ENCODE data around the gene DUOX2.
A peak's percentile ranks its signal among the peaks of the same experiment; 100 is the strongest.
"Not testable (repeated sequence)": the region's sequence is repeated elsewhere in the genome, so short reads cannot be mapped to it uniquely, and the experiment has no call there.

Gene DUOX2

GRCh38 chr15:45118996-45119395 lies 5.0 kb upstream of the DUOX2 start:
- no peak for DNase-seq (ENCODE audit: low spot score)

DNA sequence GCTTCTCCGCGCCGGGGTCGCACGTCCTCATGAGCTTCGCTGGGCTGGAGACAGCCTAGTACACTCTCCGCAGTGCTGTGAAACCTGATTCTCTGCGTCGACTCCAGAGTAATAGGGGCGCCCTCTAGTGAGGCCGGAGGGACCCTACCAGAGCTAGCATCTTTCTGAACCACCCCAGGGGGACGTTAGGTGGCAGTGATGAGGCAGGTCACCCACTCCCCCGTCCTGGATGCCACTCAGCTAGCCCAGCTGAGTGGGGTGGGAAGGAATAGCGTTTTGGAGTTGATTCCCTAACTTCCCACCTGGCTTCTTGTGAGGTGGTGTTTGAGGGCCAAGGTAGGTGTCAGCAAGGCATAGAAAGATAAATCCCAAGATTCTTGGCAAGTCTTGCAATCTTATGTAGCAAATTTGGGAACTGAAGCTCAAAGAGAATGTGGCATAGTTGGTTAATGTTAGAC lies 4.2 kb upstream of the DUOX2 start:
- DNase-seq (ENCODE audit: low spot score): peak; percentile 85

DNA sequence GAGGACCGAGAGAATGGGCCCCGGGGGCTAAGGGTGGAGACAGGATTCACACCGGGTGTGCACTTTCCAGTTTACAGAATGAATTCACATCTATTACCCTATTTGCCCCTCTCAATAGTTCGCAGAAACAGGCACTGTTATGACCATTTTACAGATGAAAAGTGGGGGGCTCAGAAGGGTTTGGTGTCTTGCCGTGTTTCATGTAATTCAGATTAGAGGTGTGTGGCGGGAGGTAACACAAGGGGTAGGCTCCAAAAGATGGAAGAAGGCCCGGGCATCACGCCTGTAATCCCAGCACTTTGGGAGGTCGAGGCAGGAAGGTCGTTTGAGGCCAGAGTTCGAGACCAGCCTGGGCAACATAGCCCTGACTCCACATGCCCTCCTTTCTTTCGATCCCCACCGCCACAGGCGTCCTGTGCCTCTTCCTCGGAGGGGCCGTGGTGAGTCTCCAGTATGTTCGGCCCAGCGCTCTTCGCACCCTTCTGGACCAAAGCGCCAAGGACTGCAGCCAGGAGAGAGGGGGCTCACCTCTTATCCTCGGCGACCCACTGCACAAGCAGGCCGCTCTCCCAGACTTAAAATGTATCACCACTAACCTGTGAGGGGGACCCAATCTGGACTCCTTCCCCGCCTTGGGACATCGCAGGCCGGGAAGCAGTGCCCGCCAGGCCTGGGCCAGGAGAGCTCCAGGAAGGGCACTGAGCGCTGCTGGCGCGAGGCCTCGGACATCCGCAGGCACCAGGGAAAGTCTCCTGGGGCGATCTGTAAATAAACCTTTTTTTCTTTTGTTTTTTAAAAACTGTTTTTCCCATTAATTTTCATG lies 3.5 kb upstream of the DUOX2 start:
- no peak for DNase-seq (ENCODE audit: low spot score)

DNA sequence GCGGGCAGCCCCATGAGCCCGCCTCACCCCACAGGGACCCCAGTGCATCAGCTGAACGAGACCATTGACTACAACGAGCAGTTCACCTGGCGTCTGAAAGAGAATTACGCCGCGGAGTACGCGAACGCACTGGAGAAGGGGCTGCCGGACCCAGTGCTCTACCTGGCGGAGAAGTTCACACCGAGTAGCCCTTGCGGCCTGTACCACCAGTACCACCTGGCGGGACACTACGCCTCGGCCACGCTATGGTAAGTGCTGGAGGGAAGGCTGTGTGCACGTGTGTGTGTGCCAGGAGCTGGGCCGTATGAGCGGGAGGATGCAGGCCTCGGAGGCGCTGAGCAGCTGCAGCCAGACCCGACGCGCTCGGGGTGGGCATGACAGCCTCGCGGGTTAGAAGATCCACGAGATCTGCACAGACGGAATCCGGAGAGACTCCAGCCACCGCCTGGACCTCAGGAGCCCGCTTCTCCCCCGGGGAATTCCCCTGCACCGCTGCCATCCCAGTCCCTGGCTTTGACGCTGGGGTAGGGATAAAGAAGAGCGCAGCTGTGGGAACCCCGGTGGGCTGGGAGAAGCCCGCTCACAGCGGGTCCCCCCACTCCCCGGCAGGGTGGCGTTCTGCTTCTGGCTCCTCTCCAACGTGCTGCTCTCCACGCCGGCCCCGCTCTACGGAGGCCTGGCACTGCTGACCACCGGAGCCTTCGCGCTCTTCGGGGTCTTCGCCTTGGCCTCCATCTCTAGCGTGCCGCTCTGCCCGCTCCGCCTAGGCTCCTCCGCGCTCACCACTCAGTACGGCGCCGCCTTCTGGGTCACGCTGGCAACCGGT lies 2.7 kb upstream of the DUOX2 start:
- DNase-seq (ENCODE audit: low spot score): no peak

GRCh38 chr15:45116006-45116481 lies 2.1 kb upstream of the DUOX2 start:
- no peak for DNase-seq (ENCODE audit: low spot score)

DNA sequence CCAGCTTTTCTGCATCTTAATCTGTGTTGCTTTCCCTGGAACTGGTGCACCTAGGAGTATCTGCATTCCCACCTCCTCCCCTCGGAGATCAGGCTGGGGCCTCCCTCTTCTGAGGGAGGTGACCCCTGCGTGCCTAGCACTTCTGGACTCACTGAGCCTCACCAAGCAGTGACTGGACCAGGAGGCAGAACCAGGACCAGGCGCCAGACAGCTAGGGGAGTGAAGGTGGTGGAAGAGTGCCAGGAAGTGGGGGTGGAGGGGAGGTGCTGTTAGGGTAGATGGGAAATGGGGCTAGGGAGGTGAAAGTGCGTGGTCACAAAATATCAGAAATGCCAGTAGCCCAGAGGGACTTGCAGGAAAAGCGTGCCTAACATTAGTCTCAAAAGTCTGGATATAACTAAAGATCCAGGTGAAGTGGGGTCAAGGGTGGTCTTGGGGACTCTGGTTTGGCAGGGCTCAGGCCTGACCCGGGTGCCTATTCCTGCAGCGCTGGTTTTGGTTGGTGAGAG lies 1.4 kb upstream of the DUOX2 start:
- no peak for DNase-seq (ENCODE audit: low spot score)

- no peak for DNase-seq (ENCODE audit: low spot score)
Observed at GRCh38 chr15:45114751-45115085, 746 bp upstream of the DUOX2 start.

DNA sequence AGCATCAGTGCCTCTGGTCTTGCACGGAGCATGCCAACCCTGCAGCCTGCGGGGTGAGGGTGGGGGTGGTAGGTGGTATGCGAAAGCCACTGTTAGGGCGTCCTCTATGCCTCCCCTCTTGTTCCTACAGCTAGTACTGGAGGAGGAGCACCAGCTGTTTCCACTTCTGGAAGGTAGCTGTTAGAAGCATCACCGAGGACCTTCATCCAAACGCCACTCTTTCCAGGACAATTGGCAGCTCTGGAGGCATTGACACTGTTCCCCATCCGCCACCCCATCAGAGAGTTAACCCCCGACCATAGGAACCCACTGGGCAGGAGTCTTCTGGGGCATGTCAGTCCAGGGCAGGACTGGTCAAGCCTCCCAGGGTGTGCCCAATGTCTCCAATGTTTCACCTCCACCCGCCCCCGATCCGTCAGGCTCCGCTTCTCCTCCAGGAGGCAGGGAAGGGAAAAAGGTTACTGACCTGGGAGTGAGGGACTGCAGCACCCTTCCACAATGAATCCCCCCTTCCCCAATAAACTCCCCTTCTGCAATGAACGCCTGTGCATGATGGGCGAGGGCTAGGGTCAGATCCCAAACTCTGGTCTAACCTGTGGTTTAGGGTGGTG lies 487 bp downstream of the DUOX2 start:
- no peak for DNase-seq (ENCODE audit: low spot score)

DNA sequence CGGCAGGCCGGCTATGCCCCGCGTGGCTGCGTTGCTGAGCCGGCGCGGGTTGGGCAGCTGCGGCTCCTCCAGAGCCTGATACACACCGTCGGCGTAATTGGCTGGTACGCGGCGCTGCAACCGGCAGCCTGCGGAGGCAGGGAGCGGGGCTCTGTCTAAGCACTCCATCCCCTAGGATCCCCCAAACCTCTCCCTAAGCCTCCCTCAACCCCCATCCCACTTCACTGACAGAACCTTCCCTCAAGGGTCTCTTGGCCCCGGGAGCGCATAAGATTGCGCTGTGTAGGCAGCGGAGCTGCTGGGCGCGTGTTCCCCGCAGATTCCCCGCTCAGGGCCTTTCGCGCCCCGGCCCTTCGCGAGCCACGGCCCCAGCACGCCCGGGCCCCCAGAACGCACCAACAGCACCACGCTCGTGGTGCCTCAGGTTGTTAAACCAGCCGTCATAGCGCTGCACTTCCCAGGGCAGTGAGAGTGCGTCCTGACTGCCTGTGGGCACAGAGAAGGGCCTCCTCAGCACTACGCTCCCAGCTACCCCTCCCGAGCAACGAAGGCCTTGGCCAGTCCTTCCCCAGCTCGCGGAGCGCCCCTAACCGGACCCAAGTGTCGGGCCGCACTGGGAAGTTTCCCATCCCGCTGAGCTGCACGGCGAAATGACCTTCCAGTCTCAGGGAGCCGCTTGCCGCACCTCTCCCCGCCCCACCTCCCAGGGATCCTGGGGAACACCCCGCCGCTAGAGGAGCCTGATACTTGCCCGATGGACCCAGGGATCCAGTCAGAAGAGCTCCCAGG lies 1.2 kb downstream of the DUOX2 start:
- DNase-seq (ENCODE audit: low spot score): no peak

GRCh38 chr15:45112143-45112590 lies 1.8 kb downstream of the DUOX2 start:
- no peak for DNase-seq (ENCODE audit: low spot score)

- DNase-seq (ENCODE audit: low spot score): no peak
Observed at GRCh38 chr15:45111390-45112142, 2.4 kb downstream of the DUOX2 start.

GRCh38 chr15:45110256-45110820 lies 3.6 kb downstream of the DUOX2 start:
- DNase-seq (ENCODE audit: low spot score): no peak

- no peak for DNase-seq (ENCODE audit: low spot score)
Observed at GRCh38 chr15:45107941-45108630, 5.9 kb downstream of the DUOX2 start.

- DNase-seq (ENCODE audit: low spot score): no peak
Observed at GRCh38 chr15:45106002-45106790, 7.8 kb downstream of the DUOX2 start.

- DNase-seq (ENCODE audit: low spot score): no peak
Observed at GRCh38 chr15:45105586-45105985, 8.4 kb downstream of the DUOX2 start.

DNA sequence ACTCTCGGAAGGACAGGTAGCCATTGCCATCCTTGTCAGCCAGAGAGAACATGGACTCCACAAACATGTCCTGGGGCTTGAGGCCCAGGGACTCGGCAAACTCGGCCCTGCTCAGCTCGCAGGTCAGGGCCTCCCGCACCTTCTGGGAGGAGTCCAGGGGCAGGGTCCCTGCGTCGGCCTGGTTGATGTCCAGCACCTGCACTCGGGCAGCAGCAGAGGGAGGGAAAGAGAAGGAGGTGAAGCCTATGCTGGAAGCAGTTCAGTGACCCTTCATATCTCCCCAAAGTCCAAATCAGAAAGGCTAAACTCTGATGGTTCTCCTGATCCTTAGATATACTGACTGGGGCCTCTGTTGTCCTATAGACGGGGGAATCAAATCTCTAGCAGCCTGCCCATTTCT lies 9.8 kb downstream of the DUOX2 start:
- not testable (repeated sequence) for DNase-seq (ENCODE audit: low spot score)

GRCh38 chr15:45102226-45102625 lies 11.7 kb downstream of the DUOX2 start:
- no peak for DNase-seq (ENCODE audit: low spot score)

DNA sequence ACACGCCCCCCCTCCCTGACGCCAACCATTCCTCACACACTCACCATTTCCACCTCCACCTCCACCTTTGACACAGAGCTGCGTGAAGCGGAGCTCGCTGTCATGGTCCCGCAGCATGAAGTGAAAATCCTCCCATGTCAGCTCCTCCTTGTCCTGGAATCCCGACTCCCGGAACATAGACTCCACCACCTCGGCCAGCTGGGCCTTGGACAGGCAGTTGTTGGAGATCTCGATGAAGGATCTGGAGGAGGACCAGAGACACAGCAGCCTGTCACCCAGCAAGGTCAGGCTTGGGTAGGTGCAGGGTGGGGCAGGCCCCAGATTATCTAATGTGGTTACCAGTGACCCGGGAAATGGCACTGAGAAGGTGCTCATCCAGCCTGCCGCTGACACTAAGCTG lies 12.2 kb downstream of the DUOX2 start:
- no peak for DNase-seq (ENCODE audit: low spot score)
